AG04450 (cell line): ENCODE results near the gene UGT1A10. TPM values are rescaled to one million over a fixed set of nuclear protein-coding genes. Genes with fewer than 3 reads are reported as not detected.
"Not testable (repeated sequence)": the region's sequence is repeated elsewhere in the genome, so short reads cannot be mapped to it uniquely, and the experiment has no call there.

ENCODE experiments used
- CTCF ChIA-PET: fragments of 300-600, 350-600 bp; formaldehyde crosslinking; extraction: SDS; loops from one replicate; lab custom pipeline; 2022; ENCODE audit warnings: antibody characterized with exemption, inconsistent platforms; lab: Charles Lee
- POLR2A ChIA-PET: fragments of 350-600 bp; formaldehyde crosslinking; extraction: SDS; loops from one replicate; lab custom pipeline; 2021; ENCODE audit warnings: antibody characterized with exemption, inconsistent platforms; lab: Yijun Ruan, JAX
- DNase-seq: peaks from one replicate; pipeline ENCODE4 v3.0.0-alpha.2; 2011; ENCODE audit warnings: low read depth, low spot score
- H3K27ac ChIP-seq: one replicate; pipeline ENCODE4 v1.5.1; 2012; ENCODE audit warnings: low read depth, low read length, control low read depth
- H3K27me3 ChIP-seq: one replicate; pipeline ENCODE4 v1.6.0; 2012; ENCODE audit warnings: low read length; ENCODE audit not compliant: control insufficient read depth, insufficient read depth
- H3K4me3 ChIP-seq: 2 replicates; pipeline ENCODE4 v1.5.1; 2011; ENCODE audit warnings: mild to moderate bottlenecking, low read depth, low read length, control low read depth
- H3K9me3 ChIP-seq: 2 replicates; pipeline ENCODE4 v1.5.1; 2012; ENCODE audit warnings: low read length; ENCODE audit not compliant: control insufficient read depth, insufficient read depth
- CTCF ChIP-seq: IDR thresholded peaks from 2 replicates; pipeline ENCODE4 v1.5.1; 2011; ENCODE audit warnings: low read depth, low read length, control low read depth, inconsistent platforms
- polyA plus RNA-seq: library from polyadenylated mRNA; depleted of rRNA; stranded (reverse); fragments of >200 nt; gene quantifications from 2 replicates; pipeline ENCODE4 v1.2.3, GENCODE V29; 2011

Gene UGT1A10
- polyA plus RNA-seq, 1 experiment: not detected

- Histone ChIP-seq H3K27ac (no peak overlapping the region), H3K9me3 (no peaks in the 10 kb centered on the region), H3K27me3 (peaks cover 3% of the 10 kb centered on the region), H3K4me3 (no peak overlapping the region)
- CTCF ChIA-PET: no interaction called here
- no peak for TF ChIP-seq CTCF
- DNase-seq: no peak
- POLR2A ChIA-PET: no interaction called here
Observed at GRCh38 chr2:233655043-233655442, 18.8 kb downstream of the UGT1A10 start.

GRCh38 chr2:233655943-233656342 is 19.7 kb downstream of the UGT1A10 start:
- H3K27ac ChIP-seq, POLR2A ChIA-PET, CTCF ChIA-PET, H3K9me3 ChIP-seq, H3K27me3 ChIP-seq, DNase-seq, H3K4me3 ChIP-seq: not testable (repeated sequence)

- CTCF ChIA-PET: no interaction called here
- peaks cover 3% of the 10 kb centered on the region for H3K27me3 ChIP-seq
- POLR2A ChIA-PET: no interaction called here
- no peak for TF ChIP-seq CTCF
- H3K4me3 ChIP-seq: no peak overlapping the region
- H3K9me3 ChIP-seq: no peaks in the 10 kb centered on the region
- DNase-seq: no peak
- no peak overlapping the region for H3K27ac ChIP-seq
Observed at GRCh38 chr2:233656443-233656842, 20.2 kb downstream of the UGT1A10 start.

GRCh38 chr2:233658610-233659009 is 22.4 kb downstream of the UGT1A10 start:
- CTCF ChIA-PET: no interaction called here
- H3K9me3 ChIP-seq: no peaks in the 10 kb centered on the region
- peaks cover 3% of the 10 kb centered on the region for H3K27me3 ChIP-seq
- POLR2A ChIA-PET: no interaction called here
- no peak overlapping the region for H3K27ac ChIP-seq
- no peak overlapping the region for H3K4me3 ChIP-seq
- TF ChIP-seq CTCF: no peak
- DNase-seq: no peak

- TF ChIP-seq CTCF: no peak
- no peaks in the 10 kb centered on the region for H3K27me3 ChIP-seq
- no peak overlapping the region for H3K4me3 ChIP-seq
- ChIA-PET CTCF (no interaction called here), POLR2A (no interaction called here)
- no peak overlapping the region for H3K27ac ChIP-seq
- H3K9me3 ChIP-seq: no peaks in the 10 kb centered on the region
- no peak for DNase-seq
Observed at GRCh38 chr2:233663911-233664310, 27.7 kb downstream of the UGT1A10 start.
